ENCODE data around the gene ATAD3A.

Gene ATAD3A

GRCh38 chr1:1565340-1565739 is 53.4 kb downstream of the ATAD3A start:
- Histone ChIP-seq H3K4me3 (no peak overlapping the region), H3K27me3 (no peaks in the 10 kb centered on the region), H4K20me1 (peaks cover 100% of the 10 kb centered on the region), H3K4me1 (peaks cover 40% of the 10 kb centered on the region), H3K27ac (no peak overlapping the region), H3K36me3 (peaks cover 97% of the 10 kb centered on the region), H3K9ac (no peak overlapping the region), H3K4me2 (no peak overlapping the region), H3K9me3 (no peaks in the 10 kb centered on the region)
- TF ChIP-seq Cebpa-rat (IDR thresholded peaks at IDR 0.05), result no peak

GRCh38 chr1:1567152-1567875 is 55.4 kb downstream of the ATAD3A start:
- Histone ChIP-seq H3K9me3 (no peaks in the 10 kb centered on the region), H3K4me3 (no peak overlapping the region), H3K9ac (no peak overlapping the region), H3K4me1 (peaks cover 34% of the 10 kb centered on the region), H3K4me2 (no peak overlapping the region), H3K27ac (no peak overlapping the region), H3K27me3 (no peaks in the 10 kb centered on the region), H4K20me1 (peaks cover 100% of the 10 kb centered on the region), H3K36me3 (peaks cover 95% of the 10 kb centered on the region)
- TF ChIP-seq Cebpa-rat (IDR thresholded peaks at IDR 0.05), result no peak

- H3K27ac ChIP-seq, result no peak overlapping the region
- TF ChIP-seq Cebpa-rat (IDR thresholded peaks at IDR 0.05), result no peak
- peaks cover 100% of the 10 kb centered on the region for H4K20me1 ChIP-seq
- no peak overlapping the region for H3K9ac ChIP-seq
- H3K4me1 ChIP-seq, result peaks cover 33% of the 10 kb centered on the region
- H3K36me3 ChIP-seq, result peaks cover 90% of the 10 kb centered on the region
- no peak overlapping the region for H3K4me2 ChIP-seq
- H3K27me3 ChIP-seq, result no peaks in the 10 kb centered on the region
- H3K9me3 ChIP-seq, result no peaks in the 10 kb centered on the region
- H3K4me3 ChIP-seq, result no peak overlapping the region
These were observed 55.9 kb downstream of the ATAD3A start for GRCh38 chr1:1567891-1568291.

GRCh38 chr1:1569341-1569740 is 57.4 kb downstream of the ATAD3A start:
- H4K20me1 ChIP-seq, result peaks cover 100% of the 10 kb centered on the region
- 0 out of 2 replicates have a peak overlapping the region, but pooled peaks have one; percentile 24 for H3K9ac ChIP-seq
- no peak overlapping the region for H3K4me3 ChIP-seq
- no peaks in the 10 kb centered on the region for H3K9me3 ChIP-seq
- H3K4me2 ChIP-seq, result no peak overlapping the region
- peaks cover 75% of the 10 kb centered on the region for H3K36me3 ChIP-seq
- H3K27ac ChIP-seq, result no peak overlapping the region
- TF ChIP-seq Cebpa-rat (IDR thresholded peaks at IDR 0.05), result no peak
- H3K27me3 ChIP-seq, result no peaks in the 10 kb centered on the region
- H3K4me1 ChIP-seq, result peaks cover 26% of the 10 kb centered on the region

GRCh38 chr1:1573843-1574720 is 62.1 kb downstream of the ATAD3A start:
- Histone ChIP-seq H3K36me3 (peaks cover 30% of the 10 kb centered on the region), H3K9ac (peak overlapping the region; percentile 98), H3K27ac (peak overlapping the region; percentile 100), H3K4me1 (peaks cover 32% of the 10 kb centered on the region), H3K4me2 (peak overlapping the region; percentile 87), H3K9me3 (no peaks in the 10 kb centered on the region), H3K27me3 (peaks cover 22% of the 10 kb centered on the region), H3K4me3 (peak overlapping the region; percentile 98), H4K20me1 (peaks cover 52% of the 10 kb centered on the region)
- no peak for TF ChIP-seq Cebpa-rat (IDR thresholded peaks at IDR 0.05)

GRCh38 chr1:1574721-1575537 is 63.0 kb downstream of the ATAD3A start, which contains the start of gene SSU72:
Gene SSU72, minus strand, starts transcription at chr1:1574863. Its CDS starts 306 bp downstream, at chr1:1574557.
- Histone ChIP-seq H3K27me3 (peaks cover 30% of the 10 kb centered on the region), H3K4me3 (peak within 1 kb of the TSS; percentile 98), H3K27ac (peak within 1 kb of the TSS; percentile 100), H3K4me2 (peak within 1 kb of the TSS; percentile 87), H4K20me1 (peaks cover 44% of the 10 kb centered on the region), H3K9ac (peak within 1 kb of the TSS; percentile 98), H3K4me1 (peaks cover 32% of the 10 kb centered on the region), H3K36me3 (peaks cover 22% of the 10 kb centered on the region), H3K9me3 (no peaks in the 10 kb centered on the region)
- no peak for TF ChIP-seq Cebpa-rat (IDR thresholded peaks at IDR 0.05)

- Histone ChIP-seq H3K27me3 (peaks cover 49% of the 10 kb centered on the region), H3K36me3 (no peaks in the 10 kb centered on the region), H3K4me1 (peaks cover 22% of the 10 kb centered on the region), H3K27ac (no peak overlapping the region), H3K4me2 (no peak overlapping the region), H4K20me1 (peaks cover 18% of the 10 kb centered on the region), H3K9ac (no peak overlapping the region; the same call in 1 of the 2 replicates), H3K4me3 (no peak overlapping the region), H3K9me3 (no peaks in the 10 kb centered on the region)
- TF ChIP-seq Cebpa-rat (IDR thresholded peaks at IDR 0.05), result no peak
These were observed 65.5 kb downstream of the ATAD3A start for GRCh38 chr1:1577367-1578011.

- H3K4me3 ChIP-seq, result no peak overlapping the region
- no peaks in the 10 kb centered on the region for H3K9me3 ChIP-seq
- H4K20me1 ChIP-seq, result peaks cover 9% of the 10 kb centered on the region; the same call in 1 of the 2 replicates
- TF ChIP-seq Cebpa-rat (IDR thresholded peaks at IDR 0.05), result no peak
- H3K36me3 ChIP-seq, result no peaks in the 10 kb centered on the region
- H3K9ac ChIP-seq, result no peak overlapping the region
- no peak overlapping the region for H3K4me2 ChIP-seq
- no peak overlapping the region for H3K27ac ChIP-seq
- H3K27me3 ChIP-seq, result peaks cover 50% of the 10 kb centered on the region
- peaks cover 12% of the 10 kb centered on the region for H3K4me1 ChIP-seq
These were observed 66.5 kb downstream of the ATAD3A start for GRCh38 chr1:1578371-1578940.

All from BLaER1 (cell line).